Stimulated activated CD4-positive, alpha-beta T cell treated with anti-CD3 and anti-CD28 coated beads, Interleukin-2, amount 100 ng/mL, for 48 hours (primary cell): Measurements from ENCODE around the gene SHANK3.

Source experiments
- DNase-seq, 2 donors: peaks; one replicate each; pipeline ENCODE4 v3.0.0-alpha.2; 2020

Gene SHANK3

DNA sequence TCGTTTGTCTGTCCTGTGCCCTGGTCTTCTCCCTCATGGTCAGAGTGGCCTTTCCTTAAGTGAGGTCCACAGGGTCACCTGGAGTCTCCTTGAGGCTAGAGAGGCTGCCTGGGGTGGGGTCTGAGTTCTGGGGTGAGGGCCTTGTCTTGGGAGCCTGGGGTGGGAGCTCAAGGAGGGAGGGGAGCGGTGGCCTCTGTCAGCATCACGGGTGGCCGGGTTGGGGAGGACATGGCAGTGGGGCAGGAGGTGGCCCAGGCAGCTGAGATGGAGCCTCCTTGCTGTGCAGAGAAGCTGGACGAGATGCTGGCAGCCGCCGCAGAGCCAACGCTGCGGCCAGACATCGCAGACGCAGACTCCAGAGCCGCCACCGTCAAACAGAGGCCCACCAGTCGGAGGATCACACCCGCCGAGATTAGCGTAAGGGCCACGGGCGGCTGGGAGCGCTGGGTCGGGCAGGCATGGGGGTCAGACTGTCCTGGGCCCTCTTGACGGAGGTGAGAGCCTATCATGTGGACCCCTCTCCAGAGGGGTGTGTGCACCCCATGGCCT is 42.1 kb downstream of the SHANK3 start:
- DNase-seq, result no peak

DNA sequence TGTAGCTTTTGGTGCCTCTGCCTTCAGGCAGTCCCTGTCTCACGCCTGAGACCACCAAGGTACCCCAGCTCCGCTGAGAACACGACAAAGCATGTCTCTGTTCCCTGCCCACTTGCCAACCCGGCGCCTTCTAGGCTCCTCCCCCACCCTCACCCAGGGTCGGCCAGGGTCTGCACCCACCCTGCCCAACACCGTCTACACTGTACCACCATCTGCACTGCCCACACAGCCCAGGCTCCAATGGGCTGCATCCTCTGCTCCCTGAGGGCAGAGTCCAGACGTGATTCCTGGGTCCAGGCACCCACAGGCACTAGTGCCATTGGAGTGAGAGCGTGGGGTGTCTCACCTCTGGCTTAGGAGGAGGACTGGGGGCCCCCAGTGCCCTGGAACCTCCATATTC is 42.6 kb downstream of the SHANK3 start:
- DNase-seq, result no peak

DNA sequence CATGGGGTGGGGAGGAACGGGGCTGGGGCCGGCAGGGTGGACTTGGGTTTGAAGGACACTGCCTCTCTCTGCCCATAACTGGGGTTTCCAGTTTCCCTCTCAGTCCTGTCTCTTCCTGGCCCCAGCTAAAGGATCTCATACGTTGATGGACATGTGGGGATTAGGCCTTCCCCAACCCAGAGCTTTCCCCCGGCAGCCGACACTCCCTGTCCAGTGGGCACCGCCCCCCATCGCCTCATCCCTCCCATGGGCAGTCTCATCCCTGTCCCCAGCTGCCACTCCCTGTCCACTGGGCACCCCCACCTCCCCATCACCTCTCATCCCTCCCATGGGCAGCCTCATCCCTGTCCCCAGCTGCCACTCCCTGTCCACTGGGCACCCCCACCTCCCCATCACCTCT is 43.2 kb downstream of the SHANK3 start:
- DNase-seq, result no peak

DNA sequence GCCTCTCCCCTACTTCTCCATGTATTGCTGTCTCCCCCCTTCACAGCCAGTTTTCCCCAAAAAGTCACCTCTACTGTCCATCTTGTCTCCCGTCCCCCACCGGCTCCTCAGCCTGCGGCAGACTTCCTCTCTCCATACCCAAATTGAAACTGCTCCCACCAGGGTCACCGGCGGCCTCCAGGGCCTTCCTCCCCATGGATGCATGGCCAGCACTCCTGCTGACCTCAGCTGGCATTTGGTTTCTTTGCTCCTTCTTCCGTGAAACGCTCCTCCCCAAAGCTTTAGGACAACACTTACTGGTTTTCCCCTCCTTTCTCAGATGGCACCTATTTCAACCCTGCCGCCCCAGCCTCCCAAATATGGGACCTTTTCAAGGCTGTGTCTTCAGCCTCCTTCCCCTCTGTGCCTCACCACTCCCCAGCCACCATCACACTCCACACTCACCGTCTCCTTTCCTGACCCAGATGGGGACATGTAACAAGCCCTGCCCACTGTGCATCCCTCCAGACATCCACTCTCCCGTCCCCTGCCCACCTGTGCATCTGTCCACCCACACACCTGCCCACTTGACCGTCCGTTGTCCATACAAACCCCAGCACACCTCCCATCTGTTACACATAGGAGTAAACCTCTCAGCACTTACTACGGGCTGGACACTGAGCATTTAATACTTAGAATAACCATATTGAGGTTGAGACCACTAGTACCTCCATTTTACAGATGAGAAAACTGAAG is 43.8 kb downstream of the SHANK3 start:
- no peak for DNase-seq

DNA sequence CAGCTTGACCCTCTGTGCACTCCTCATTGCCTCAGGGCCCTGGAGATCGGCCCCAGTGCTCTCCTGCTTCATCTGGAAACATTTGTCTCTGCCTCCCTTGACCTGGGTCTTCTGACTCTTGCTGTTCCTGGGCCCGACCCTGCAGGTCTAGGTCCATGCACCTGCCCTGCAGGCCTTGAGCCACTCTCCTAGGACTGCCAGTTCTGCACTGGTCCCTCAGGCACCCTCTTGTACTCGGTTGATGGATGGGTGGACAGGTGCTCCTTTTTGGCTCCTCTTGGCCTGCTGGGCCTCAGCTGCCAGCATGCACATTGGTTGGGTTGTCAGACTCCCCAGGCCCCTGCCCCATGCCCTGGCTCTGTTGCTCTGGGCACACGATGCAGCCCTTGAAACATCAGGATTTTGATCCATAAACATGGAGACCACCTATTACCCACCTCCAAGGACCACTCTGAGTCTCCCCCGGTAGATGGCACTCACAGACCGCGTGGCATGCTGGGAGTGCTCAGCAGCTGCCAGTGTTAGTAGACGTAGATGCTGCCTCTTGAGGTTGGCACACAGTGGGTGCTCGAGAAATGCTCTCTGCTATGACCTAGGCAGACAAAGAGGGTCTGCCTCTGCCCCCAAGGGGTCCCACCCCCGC is 45.2 kb downstream of the SHANK3 start:
- DNase-seq, result no peak

DNA sequence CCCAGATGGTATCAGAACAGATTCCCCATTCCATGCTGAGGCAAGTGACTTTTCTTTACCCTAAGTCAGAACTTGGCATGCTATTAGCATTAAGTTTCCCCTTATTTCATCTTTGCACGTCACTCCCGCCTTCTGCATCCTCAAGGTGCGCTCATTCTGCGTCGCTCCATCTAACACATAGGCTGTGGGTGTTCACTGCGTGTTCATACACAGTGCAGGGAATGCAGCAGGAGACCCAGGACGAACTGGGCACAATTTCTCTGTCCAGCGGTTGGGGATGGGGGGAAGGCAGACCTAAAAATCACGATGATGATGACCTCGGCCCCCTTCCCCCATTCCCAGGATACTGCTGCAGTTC is 45.7 kb downstream of the SHANK3 start:
- DNase-seq, result no peak

DNA sequence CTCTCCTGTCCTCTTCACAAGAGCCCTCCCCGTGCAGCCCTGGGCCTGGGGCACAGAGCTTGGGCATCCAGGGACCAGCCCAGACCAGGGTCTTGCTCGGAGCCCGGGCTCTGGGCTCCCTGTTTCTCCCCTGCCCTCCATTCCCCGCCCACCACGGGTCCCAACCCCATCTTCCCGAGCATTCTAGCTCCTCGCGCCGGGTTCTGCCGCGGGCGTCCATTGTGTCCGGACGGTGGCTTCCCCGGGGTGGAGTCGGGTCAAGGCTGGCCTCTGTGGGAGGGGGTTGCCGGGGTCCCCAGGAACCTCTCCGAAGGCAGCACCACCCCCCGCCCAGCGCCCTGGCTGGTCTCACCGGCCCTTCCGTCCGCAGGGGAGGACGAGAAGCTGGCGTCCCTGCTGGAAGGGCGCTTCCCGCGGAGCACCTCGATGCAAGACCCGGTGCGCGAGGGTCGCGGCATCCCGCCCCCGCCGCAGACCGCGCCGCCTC is 47.2 kb downstream of the SHANK3 start:
- no peak for DNase-seq

DNA sequence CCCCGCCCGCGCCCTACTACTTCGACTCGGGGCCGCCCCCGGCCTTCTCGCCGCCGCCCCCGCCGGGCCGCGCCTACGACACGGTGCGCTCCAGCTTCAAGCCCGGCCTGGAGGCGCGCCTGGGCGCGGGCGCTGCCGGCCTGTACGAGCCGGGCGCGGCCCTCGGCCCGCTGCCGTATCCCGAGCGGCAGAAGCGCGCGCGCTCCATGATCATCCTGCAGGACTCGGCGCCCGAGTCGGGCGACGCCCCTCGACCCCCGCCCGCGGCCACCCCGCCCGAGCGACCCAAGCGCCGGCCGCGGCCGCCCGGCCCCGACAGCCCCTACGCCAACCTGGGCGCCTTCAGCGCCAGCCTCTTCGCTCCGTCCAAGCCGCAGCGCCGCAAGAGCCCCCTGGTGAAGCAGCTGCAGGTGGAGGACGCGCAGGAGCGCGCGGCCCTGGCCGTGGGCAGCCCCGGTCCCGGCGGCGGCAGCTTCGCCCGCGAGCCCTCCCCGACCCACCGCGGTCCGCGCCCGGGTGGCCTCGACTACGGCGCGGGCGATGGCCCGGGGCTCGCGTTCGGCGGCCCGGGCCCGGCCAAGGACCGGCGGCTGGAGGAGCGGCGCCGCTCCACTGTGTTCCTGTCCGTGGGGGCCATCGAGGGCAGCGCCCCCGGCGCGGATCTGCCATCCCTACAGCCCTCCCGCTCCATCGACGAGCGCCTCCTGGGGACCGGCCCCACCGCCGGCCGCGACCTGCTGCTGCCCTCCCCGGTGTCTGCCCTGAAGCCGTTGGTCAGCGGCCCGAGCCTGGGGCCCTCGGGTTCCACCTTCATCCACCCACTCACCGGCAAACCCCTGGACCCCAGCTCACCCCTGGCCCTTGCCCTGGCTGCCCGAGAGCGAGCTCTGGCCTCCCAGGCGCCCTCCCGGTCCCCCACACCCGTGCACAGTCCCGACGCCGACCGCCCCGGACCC is 48.0 kb downstream of the SHANK3 start:
- DNase-seq, result no peak

DNA sequence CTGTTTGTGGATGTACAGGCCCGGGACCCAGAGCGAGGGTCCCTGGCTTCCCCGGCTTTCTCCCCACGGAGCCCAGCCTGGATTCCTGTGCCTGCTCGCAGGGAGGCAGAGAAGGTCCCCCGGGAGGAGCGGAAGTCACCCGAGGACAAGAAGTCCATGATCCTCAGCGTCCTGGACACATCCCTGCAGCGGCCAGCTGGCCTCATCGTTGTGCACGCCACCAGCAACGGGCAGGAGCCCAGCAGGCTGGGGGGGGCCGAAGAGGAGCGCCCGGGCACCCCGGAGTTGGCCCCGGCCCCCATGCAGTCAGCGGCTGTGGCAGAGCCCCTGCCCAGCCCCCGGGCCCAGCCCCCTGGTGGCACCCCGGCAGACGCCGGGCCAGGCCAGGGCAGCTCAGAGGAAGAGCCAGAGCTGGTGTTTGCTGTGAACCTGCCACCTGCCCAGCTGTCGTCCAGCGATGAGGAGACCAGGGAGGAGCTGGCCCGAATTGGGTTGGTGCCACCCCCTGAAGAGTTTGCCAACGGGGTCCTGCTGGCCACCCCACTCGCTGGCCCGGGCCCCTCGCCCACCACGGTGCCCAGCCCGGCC is 48.7 kb downstream of the SHANK3 start:
- DNase-seq, result no peak

DNA sequence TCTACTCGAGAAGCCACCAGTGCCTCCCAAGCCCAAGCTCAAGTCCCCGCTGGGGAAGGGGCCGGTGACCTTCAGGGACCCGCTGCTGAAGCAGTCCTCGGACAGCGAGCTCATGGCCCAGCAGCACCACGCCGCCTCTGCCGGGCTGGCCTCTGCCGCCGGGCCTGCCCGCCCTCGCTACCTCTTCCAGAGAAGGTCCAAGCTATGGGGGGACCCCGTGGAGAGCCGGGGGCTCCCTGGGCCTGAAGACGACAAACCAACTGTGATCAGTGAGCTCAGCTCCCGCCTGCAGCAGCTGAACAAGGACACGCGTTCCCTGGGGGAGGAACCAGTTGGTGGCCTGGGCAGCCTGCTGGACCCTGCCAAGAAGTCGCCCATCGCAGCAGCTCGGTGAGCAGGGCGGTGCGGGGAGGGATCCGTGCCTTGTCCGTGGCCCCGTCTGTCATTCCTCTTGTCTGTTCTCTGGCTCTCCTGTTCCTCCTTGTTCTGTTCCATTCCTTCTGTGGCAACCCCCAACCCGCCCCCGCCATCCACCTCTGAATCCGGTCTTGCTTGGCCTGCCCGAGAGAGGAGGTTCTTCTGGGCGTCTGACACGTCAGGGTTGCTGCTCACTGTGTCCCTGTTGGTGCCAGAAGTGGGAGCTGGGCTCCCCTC is 49.6 kb downstream of the SHANK3 start:
- DNase-seq, result no peak
